Measurements from ENCODE around the gene KDM6A.
A peak's percentile ranks its signal among the peaks of the same experiment; 100 is the strongest.
"Not testable (repeated sequence)": the region's sequence is repeated elsewhere in the genome, so short reads cannot be mapped to it uniquely, and the experiment has no call there.

Gene KDM6A

DNA sequence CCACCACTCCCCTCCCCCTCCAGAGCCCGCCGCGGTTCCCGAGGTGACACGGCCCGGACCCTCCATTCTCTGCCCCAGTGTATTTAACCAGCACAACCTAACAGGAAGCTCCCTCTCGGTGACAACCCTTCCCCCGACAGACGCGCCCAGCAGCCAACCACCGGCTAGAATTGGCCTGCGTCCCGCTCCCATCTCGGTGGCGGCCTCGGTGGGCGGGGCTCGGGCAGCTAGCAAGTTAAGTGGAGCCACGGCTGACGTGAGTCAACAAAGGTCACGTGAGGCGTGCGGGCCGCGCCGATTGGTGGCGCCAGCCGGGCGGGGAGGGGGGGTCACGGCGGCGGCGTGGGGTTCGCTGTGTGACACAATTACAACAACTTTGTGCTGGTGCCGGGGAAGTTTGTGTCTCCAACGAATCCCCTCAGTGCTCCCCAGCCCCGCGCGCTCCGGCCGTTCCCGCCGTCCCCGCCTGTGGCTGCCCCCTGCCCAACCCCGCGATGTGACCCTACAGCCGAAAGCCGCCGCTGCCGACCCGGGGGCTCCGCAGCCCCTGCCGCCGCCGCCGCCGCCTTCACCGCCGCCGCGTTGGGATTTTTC lies at the start of gene KDM6A:
TSS of gene KDM6A (plus strand) at position 368 of the 594 bp plus-strand sequence. CDS start 364 bp downstream, outside the sequence.
- DNase-seq (ENCODE audit: low read depth, low spot score) = peak; percentile 71
- Histone ChIP-seq H3K27me3 (ENCODE audit: control insufficient read depth, insufficient read depth, low read length) (no peaks in the 10 kb centered on the region), H3K27ac (ENCODE audit: low read length) (no peak within 1 kb of the TSS), H3K4me3 (ENCODE audit: low read length) (peak within 1 kb of the TSS; percentile 96), H3K4me1 (ENCODE audit: control insufficient read depth, insufficient read depth, low read length) (no peaks in the 10 kb centered on the region), H3K36me3 (ENCODE audit: control insufficient read depth, insufficient read depth, low read length) (no peaks in the 10 kb centered on the region), H3K9me3 (ENCODE audit: control insufficient read depth, insufficient read depth, low read length) (no peaks in the 10 kb centered on the region)
- WGBS (ENCODE audit: insufficient coverage, insufficient read length) = no CpG with 5 or more reads among the region's 61 CpGs

DNA sequence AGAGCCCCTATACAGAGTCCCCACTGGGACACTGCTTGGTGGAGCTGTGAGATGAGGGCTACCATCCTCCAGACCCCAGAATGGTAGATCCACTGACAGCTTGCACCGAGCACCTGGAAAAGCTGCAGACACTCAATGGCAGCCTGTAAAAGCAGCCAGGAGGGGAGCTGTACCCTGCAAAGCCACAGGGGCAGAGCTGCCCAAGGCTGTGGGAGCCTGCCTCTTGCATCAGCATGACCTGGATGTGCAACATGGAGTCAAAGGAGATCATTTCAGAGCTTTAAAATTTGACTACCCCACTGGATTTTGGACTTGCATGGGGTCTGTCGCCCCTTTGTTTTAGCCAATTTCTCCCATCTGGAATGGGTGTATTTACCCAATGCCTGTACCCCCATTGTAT lies 49.8 kb upstream of the KDM6A start:
- not testable (repeated sequence) for H3K27ac ChIP-seq (ENCODE audit: low read length); H3K4me3 ChIP-seq (ENCODE audit: low read length); H3K9me3 ChIP-seq (ENCODE audit: control insufficient read depth, insufficient read depth, low read length); H3K36me3 ChIP-seq (ENCODE audit: control insufficient read depth, insufficient read depth, low read length); H3K27me3 ChIP-seq (ENCODE audit: control insufficient read depth, insufficient read depth, low read length); H3K4me1 ChIP-seq (ENCODE audit: control insufficient read depth, insufficient read depth, low read length); DNase-seq (ENCODE audit: low read depth, low spot score)
- no CpG with 5 or more reads among the region's 2 CpGs for WGBS (ENCODE audit: insufficient coverage, insufficient read length)

DNA sequence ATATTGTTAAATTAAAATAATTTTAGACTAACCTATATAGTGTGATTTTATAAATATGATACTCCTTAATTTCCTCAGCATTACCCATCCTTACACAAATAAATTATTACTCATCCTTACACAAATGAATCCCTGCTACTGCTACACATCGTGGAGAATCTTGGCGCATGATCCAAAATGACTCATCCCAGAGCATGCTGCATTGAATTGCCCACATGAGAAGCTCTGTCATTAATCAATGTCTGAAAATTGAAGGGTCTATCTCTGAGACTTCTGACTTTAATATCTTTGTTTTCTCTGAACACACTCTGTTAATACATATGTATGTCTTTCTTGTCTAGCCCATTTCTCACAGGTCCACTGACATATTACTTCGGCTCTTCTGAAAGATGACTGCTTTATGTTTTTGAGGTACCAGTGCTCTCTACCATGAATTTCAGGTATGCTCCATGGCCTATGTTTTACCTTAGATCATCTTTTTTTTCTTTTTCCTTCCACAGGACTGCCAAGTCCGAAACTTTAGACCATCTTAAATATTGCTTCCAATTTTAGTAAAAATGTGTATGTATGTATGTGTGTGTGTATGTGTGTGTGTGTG lies 44.9 kb upstream of the KDM6A start:
- H3K27me3 ChIP-seq (ENCODE audit: control insufficient read depth, insufficient read depth, low read length) = no peaks in the 10 kb centered on the region
- no peaks in the 10 kb centered on the region for H3K9me3 ChIP-seq (ENCODE audit: control insufficient read depth, insufficient read depth, low read length)
- no peak overlapping the region for H3K27ac ChIP-seq (ENCODE audit: low read length)
- no peaks in the 10 kb centered on the region for H3K4me1 ChIP-seq (ENCODE audit: control insufficient read depth, insufficient read depth, low read length)
- H3K4me3 ChIP-seq (ENCODE audit: low read length) = no peak overlapping the region
- no peaks in the 10 kb centered on the region for H3K36me3 ChIP-seq (ENCODE audit: control insufficient read depth, insufficient read depth, low read length)
- no peak for DNase-seq (ENCODE audit: low read depth, low spot score)
- no CpG with 5 or more reads among the region's 4 CpGs for WGBS (ENCODE audit: insufficient coverage, insufficient read length)

DNA sequence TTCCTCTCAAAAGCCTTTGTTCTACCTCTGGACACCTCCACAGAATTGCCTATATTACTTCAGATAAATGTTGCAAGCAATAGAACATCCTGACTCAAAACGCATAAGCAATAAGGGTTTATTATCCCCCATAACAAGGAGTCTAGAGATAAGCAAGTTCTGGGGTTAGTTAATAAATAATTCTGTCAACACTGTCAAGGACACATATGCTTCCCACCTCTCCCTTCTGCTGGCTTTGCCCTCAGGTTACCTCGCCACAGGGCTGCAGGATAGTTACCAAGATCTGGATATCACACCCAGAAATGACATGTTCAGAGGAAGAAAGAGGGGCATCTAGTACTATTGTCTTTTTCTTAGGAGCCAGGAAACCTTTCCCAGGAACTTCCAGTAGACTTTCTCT lies 43.2 kb upstream of the KDM6A start:
- Histone ChIP-seq H3K9me3 (ENCODE audit: control insufficient read depth, insufficient read depth, low read length) (no peaks in the 10 kb centered on the region), H3K36me3 (ENCODE audit: control insufficient read depth, insufficient read depth, low read length) (no peaks in the 10 kb centered on the region), H3K4me1 (ENCODE audit: control insufficient read depth, insufficient read depth, low read length) (no peaks in the 10 kb centered on the region), H3K27ac (ENCODE audit: low read length) (no peak overlapping the region), H3K27me3 (ENCODE audit: control insufficient read depth, insufficient read depth, low read length) (no peaks in the 10 kb centered on the region), H3K4me3 (ENCODE audit: low read length) (no peak overlapping the region)
- no CpG with 5 or more reads among the region's 2 CpGs for WGBS (ENCODE audit: insufficient coverage, insufficient read length)
- no peak for DNase-seq (ENCODE audit: low read depth, low spot score)

DNA sequence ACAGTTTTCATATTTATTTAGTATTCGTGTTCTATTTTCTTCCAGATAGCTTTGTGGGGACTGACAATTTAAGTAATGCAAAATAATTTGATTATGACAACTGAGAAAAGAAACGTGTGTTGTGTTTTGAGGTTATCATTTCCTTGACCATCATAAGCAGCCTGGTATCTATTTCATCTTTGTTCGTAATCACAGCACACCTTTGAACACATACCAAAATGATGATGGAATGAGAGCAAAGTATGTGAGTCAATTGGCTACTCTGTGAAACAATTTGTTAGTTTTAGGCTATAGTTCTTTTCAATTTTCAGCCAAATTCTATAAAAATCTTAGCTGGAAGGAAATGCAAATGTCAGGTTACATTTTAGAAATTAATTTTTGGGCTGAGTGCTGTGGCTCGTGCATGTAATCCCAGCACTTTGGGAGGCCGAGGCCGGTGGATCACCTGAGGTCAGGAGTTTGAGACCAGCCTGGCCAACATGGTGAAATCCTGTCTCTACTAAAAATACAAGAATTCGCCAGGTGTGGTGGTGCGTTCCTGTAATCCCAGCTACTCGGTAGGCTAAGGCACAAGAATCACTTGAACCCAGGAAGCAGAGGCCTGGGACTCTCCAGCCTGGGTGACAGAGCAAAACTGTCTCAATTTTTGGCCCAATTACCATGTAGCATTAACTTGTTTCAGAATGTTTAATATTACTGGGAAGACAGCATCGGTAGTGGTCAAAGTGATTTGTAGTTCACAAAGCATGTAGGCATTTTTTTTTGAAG lies 30.3 kb upstream of the KDM6A start:
- no peak overlapping the region for H3K27ac ChIP-seq (ENCODE audit: low read length)
- no CpG with 5 or more reads among the region's 10 CpGs for WGBS (ENCODE audit: insufficient coverage, insufficient read length)

DNA sequence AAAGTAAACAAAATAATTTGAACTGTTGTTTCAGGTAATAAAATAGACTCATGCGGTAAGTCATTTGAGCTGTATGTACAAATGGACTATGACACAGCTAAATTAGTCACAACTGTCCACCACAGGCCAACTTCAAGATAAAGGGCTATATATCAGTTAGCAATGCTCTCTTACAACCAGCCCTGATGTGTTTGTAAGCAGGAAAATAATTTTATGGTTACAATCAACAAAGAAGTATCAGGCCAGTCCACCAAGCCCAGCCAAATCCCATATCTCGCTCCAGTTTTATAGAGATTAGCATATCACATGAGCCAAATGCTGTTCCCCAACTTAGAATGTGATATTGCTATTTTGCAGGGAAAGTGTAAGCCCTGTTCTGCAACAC lies 29.7 kb upstream of the KDM6A start:
- no peak for DNase-seq (ENCODE audit: low read depth, low spot score)
- WGBS (ENCODE audit: insufficient coverage, insufficient read length) = no CpG with 5 or more reads among the region's 2 CpGs
- H3K36me3 ChIP-seq (ENCODE audit: control insufficient read depth, insufficient read depth, low read length) = no peaks in the 10 kb centered on the region
- no peak overlapping the region for H3K27ac ChIP-seq (ENCODE audit: low read length)
- H3K9me3 ChIP-seq (ENCODE audit: control insufficient read depth, insufficient read depth, low read length) = no peaks in the 10 kb centered on the region
- H3K4me3 ChIP-seq (ENCODE audit: low read length) = no peak overlapping the region
- H3K27me3 ChIP-seq (ENCODE audit: control insufficient read depth, insufficient read depth, low read length) = no peaks in the 10 kb centered on the region
- no peaks in the 10 kb centered on the region for H3K4me1 ChIP-seq (ENCODE audit: control insufficient read depth, insufficient read depth, low read length)

More for the DNA sequence above, 30.3 kb upstream of the KDM6A start:
- no peaks in the 10 kb centered on the region for H3K4me1 ChIP-seq (ENCODE audit: control insufficient read depth, insufficient read depth, low read length)
- H3K4me3 ChIP-seq (ENCODE audit: low read length) = no peak overlapping the region
- no peaks in the 10 kb centered on the region for H3K9me3 ChIP-seq (ENCODE audit: control insufficient read depth, insufficient read depth, low read length)
- no peak for DNase-seq (ENCODE audit: low read depth, low spot score)
- no peaks in the 10 kb centered on the region for H3K36me3 ChIP-seq (ENCODE audit: control insufficient read depth, insufficient read depth, low read length)
- H3K27me3 ChIP-seq (ENCODE audit: control insufficient read depth, insufficient read depth, low read length) = no peaks in the 10 kb centered on the region

DNA sequence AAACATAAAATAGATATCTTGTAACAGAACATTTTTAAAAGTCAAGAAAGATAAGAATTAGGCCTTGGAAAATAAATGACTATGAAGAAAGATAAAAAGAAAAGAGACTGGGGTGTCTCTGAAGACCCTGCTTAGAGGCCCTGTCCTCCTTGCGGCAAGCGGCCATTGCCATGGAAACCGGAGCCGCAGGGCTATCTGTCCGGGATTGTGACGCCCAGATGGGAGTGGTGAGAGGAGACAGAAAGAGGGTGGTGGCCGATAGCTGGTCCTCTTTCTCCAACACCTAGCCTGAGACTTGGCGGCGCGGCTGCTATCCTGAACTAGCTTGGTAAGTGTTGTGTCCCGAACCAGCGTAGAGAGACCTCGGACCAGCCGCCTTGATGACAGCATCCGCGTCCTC lies 29.2 kb upstream of the KDM6A start, which contains the start of gene DUSP21:
TSS of gene DUSP21 (plus strand) at position 269 of the 400 bp plus-strand sequence. CDS start at position 381, 112 bp downstream.
- H3K4me1 ChIP-seq (ENCODE audit: control insufficient read depth, insufficient read depth, low read length) = no peaks in the 10 kb centered on the region
- H3K36me3 ChIP-seq (ENCODE audit: control insufficient read depth, insufficient read depth, low read length) = no peaks in the 10 kb centered on the region
- WGBS (ENCODE audit: insufficient coverage, insufficient read length) = no CpG with 5 or more reads among the region's 16 CpGs
- H3K27ac ChIP-seq (ENCODE audit: low read length) = no peak within 1 kb of the TSS
- H3K9me3 ChIP-seq (ENCODE audit: control insufficient read depth, insufficient read depth, low read length) = no peaks in the 10 kb centered on the region
- no peaks in the 10 kb centered on the region for H3K27me3 ChIP-seq (ENCODE audit: control insufficient read depth, insufficient read depth, low read length)
- no peak for DNase-seq (ENCODE audit: low read depth, low spot score)
- H3K4me3 ChIP-seq (ENCODE audit: low read length) = no peak within 1 kb of the TSS

DNA sequence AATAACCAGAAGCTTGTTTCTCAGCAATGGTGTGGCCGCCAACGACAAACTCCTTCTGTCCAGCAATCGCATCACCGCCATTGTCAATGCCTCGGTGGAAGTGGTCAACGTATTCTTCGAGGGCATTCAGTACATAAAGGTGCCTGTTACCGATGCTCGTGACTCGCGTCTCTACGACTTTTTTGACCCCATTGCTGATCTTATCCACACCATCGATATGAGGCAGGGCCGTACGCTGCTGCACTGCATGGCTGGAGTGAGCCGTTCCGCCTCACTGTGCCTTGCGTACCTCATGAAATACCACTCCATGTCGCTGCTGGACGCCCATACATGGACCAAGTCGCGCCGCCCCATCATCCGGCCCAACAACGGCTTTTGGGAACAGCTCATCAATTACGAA lies 28.8 kb upstream of the KDM6A start:
- Histone ChIP-seq H3K4me1 (ENCODE audit: control insufficient read depth, insufficient read depth, low read length) (no peaks in the 10 kb centered on the region), H3K36me3 (ENCODE audit: control insufficient read depth, insufficient read depth, low read length) (no peaks in the 10 kb centered on the region), H3K27ac (ENCODE audit: low read length) (no peak overlapping the region), H3K27me3 (ENCODE audit: control insufficient read depth, insufficient read depth, low read length) (no peaks in the 10 kb centered on the region), H3K4me3 (ENCODE audit: low read length) (no peak overlapping the region), H3K9me3 (ENCODE audit: control insufficient read depth, insufficient read depth, low read length) (no peaks in the 10 kb centered on the region)
- DNase-seq (ENCODE audit: low read depth, low spot score) = no peak
- WGBS (ENCODE audit: insufficient coverage, insufficient read length) = no CpG with 5 or more reads among the region's 26 CpGs

DNA sequence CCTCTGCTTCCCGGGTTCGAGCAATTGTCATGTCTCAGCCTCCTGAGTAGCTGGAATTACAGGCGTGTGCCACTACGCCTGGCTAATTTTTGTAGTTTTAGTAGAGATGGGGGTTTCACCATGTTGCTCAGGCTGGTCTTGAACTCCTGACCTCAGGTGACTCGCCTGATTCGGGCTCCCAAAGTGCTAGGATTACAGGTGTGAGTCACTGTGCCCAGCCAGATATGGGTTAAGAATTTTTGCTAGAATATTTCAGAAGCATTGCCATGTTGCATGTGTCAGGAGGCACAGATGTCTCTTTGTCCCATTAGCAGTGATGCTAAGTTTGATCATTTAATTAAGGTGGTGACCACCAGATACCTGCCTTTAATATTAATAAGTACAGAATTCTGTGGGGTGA lies 22.1 kb upstream of the KDM6A start:
- not testable (repeated sequence) for H3K27me3 ChIP-seq (ENCODE audit: control insufficient read depth, insufficient read depth, low read length); DNase-seq (ENCODE audit: low read depth, low spot score); H3K27ac ChIP-seq (ENCODE audit: low read length); H3K36me3 ChIP-seq (ENCODE audit: control insufficient read depth, insufficient read depth, low read length); H3K9me3 ChIP-seq (ENCODE audit: control insufficient read depth, insufficient read depth, low read length); H3K4me1 ChIP-seq (ENCODE audit: control insufficient read depth, insufficient read depth, low read length); H3K4me3 ChIP-seq (ENCODE audit: low read length)
- WGBS (ENCODE audit: insufficient coverage, insufficient read length) = no CpG with 5 or more reads among the region's 6 CpGs

DNA sequence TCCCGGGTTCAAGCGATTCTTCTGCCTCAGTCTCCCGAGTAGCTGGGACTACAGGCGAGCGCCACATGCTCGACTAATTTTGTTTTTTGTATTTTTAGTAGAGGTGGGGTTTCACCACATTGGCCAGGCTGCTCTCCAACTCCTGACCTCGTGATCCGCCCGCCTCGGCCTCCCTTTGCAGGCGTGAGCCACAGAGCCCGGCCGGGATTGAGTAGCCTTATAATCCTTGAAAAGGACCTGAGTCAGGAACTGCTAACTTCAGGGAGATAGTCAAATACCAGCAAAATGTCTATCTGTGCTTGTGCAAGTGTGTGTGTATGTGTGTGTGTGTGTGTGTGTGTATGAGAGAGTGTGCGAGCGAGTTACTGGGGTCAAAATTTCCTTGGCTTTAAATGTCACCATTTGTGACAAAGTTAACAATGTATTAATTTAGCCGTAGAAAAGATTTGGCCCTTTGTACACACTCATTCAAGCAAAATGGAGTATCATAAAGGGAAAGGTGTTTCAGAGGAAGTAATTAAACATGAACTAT lies 1.8 kb upstream of the KDM6A start:
- DNase-seq (ENCODE audit: low read depth, low spot score) = no peak
- Histone ChIP-seq H3K4me3 (ENCODE audit: low read length) (no peak overlapping the region), H3K9me3 (ENCODE audit: control insufficient read depth, insufficient read depth, low read length) (no peaks in the 10 kb centered on the region), H3K27ac (ENCODE audit: low read length) (no peak overlapping the region), H3K27me3 (ENCODE audit: control insufficient read depth, insufficient read depth, low read length) (no peaks in the 10 kb centered on the region), H3K4me1 (ENCODE audit: control insufficient read depth, insufficient read depth, low read length) (no peaks in the 10 kb centered on the region), H3K36me3 (ENCODE audit: control insufficient read depth, insufficient read depth, low read length) (no peaks in the 10 kb centered on the region)
- WGBS (ENCODE audit: insufficient coverage, insufficient read length) = no CpG with 5 or more reads among the region's 16 CpGs

All from iPS DF 6.9 (cell line).